Sigmoid colon (tissue), 4 donors: Measurements from ENCODE around the gene CGB2.

Experiments
- CTCF ChIP-seq, 4 experiments: fragments of 450-650 bp in 3 of 4; fragments of 200-600 bp in 1 of 4; IDR thresholded peaks; one replicate each; pipeline ENCODE4 v1.5.1; 2016 to 2019; ENCODE audit warnings: antibody characterized with exemption in 4 of 4, mild to moderate bottlenecking in 3 of 4, moderate library complexity in 2 of 4
- EP300 ChIP-seq, 4 donors: sonication (generic); formaldehyde crosslinking; IDR thresholded peaks; one replicate each; pipeline ENCODE4 v1.6.1; 2017; ENCODE audit warnings: antibody characterized with exemption in 4 of 4
- POLR2A ChIP-seq, 2 donors: fragments of 450-650 bp; IDR thresholded peaks; one replicate each; pipeline ENCODE4 v1.6.1; 2016; ENCODE audit warnings: antibody characterized with exemption in 2 of 2, mild to moderate bottlenecking in 2 of 2, moderate library complexity in 2 of 2
- POLR2AphosphoS5 ChIP-seq, 4 donors: sonication (generic); formaldehyde crosslinking; IDR thresholded peaks; one replicate each; pipeline ENCODE4 v1.6.1; 2017; ENCODE audit warnings: antibody characterized with exemption in 4 of 4

- TF ChIP-seq CTCF (IDR thresholded peaks at IDR 0.05) (no peak), POLR2A (IDR thresholded peaks at IDR 0.05) (no peak), EP300 (IDR thresholded peaks at IDR 0.05) (no peak), POLR2AphosphoS5 (IDR thresholded peaks at IDR 0.05) (no peak)
Observed at GRCh38 chr19:49004133-49004532, 27.6 kb upstream of the CGB2 start.
